PC-9 (cell line): Measurements from ENCODE around the gene PCDHGB5. TPM values are rescaled to one million over a fixed set of nuclear protein-coding genes. Genes with fewer than 3 reads are reported as not detected.

ENCODE experiments used
- BruUV-seq: library from RNA; stranded (reverse); fragments of 400-500 nt; replicated peaks from 2 replicates; lab custom pipeline; 2021; lab: Mats Ljungman, UMichigan
- CTCF ChIA-PET: fragments of 300-600 bp; sonication (Branson Sonifier 250); formaldehyde crosslinking; loops from one replicate; lab custom pipeline; 2022; ENCODE audit warnings: antibody characterized with exemption; lab: Charles Lee
- POLR2A ChIA-PET: fragments of 300-600 bp; sonication (Branson Sonifier 250); formaldehyde crosslinking; loops from one replicate; lab custom pipeline; 2022; ENCODE audit warnings: antibody characterized with exemption; ENCODE audit not compliant: unreplicated experiment; lab: Charles Lee
- DNase-seq, 2 experiments: peaks; one replicate each; pipeline versions ENCODE4 v3.0.0 to v3.0.0-alpha.2; 2015 to 2022; ENCODE audit warnings: mixed read lengths in 1 of 2
- H2AFZ ChIP-seq: fragments of 200-600 bp; sonication (generic); 2 replicates; pipeline ENCODE4 v1.8.1; 2017; ENCODE audit warnings: antibody characterized with exemption
- H3F3A ChIP-seq: fragments of 200-600 bp; sonication (generic); 2 replicates; pipeline ENCODE4 v1.8.1; 2017; ENCODE audit warnings: antibody characterized with exemption, mild to moderate bottlenecking, low read depth; ENCODE audit not compliant: insufficient read depth
- H3K27ac ChIP-seq: fragments of 200-600 bp; sonication (generic); 2 replicates; pipeline ENCODE4 v1.6.1; 2016; ENCODE audit warnings: mixed run types
- H3K27me3 ChIP-seq: fragments of 200-600 bp; sonication (generic); 2 replicates; pipeline ENCODE4 v1.6.1; 2016; ENCODE audit warnings: low read depth, mixed run types; ENCODE audit not compliant: insufficient read depth
- H3K36me3 ChIP-seq: fragments of 200-600 bp; sonication (generic); 2 replicates; pipeline ENCODE4 v1.6.1; 2016; ENCODE audit warnings: low read depth, mixed run types
- H3K4me1 ChIP-seq: fragments of 200-600 bp; sonication (generic); replicated peaks from 2 replicates; pipeline ENCODE4 v1.6.1; 2016; ENCODE audit warnings: mixed run types; ENCODE audit not compliant: insufficient read depth
- H3K4me2 ChIP-seq: fragments of 200-600 bp; sonication (generic); 2 replicates; pipeline ENCODE4 v1.6.1; 2017; ENCODE audit warnings: mixed run types
- H3K4me3 ChIP-seq: fragments of 200-600 bp; sonication (generic); 2 replicates; pipeline ENCODE4 v1.6.1; 2016; ENCODE audit warnings: mixed run types
- H3K79me2 ChIP-seq: fragments of 200-600 bp; sonication (generic); 2 replicates; pipeline ENCODE4 v1.6.1; 2017; ENCODE audit warnings: low read depth, mixed run types
- H3K9me2 ChIP-seq: fragments of 200-600 bp; sonication (generic); 2 replicates; pipeline ENCODE4 v1.8.1; 2017; ENCODE audit warnings: mild to moderate bottlenecking; ENCODE audit not compliant: insufficient read depth
- H3K9me3 ChIP-seq: fragments of 200-600 bp; sonication (generic); 2 replicates; pipeline ENCODE4 v1.8.1; 2016; ENCODE audit warnings: low read depth; ENCODE audit not compliant: insufficient read depth
- H4K20me1 ChIP-seq: fragments of 200-600 bp; sonication (generic); 2 replicates; pipeline ENCODE4 v1.8.1; 2017; ENCODE audit not compliant: insufficient read depth
- CTCF ChIP-seq: fragments of 200-600 bp; sonication (generic); conservative IDR thresholded peaks from 2 replicates; pipeline ENCODE4 v1.6.1; 2017; ENCODE audit warnings: mixed run types, antibody characterized with exemption, mild to moderate bottlenecking, moderate library complexity
- EZH2 ChIP-seq: fragments of 200-600 bp; sonication (generic); IDR thresholded peaks from 2 replicates; pipeline ENCODE4 v1.8.0; 2017; ENCODE audit warnings: antibody characterized with exemption, low read depth
- intact Hi-C: fragments of 100-400 bp; cut with micrococcal nuclease; formaldehyde crosslinking; loops from one replicate; pipeline ENCODE4 v1.10.0; 2022; ENCODE audit not compliant: unreplicated experiment
- total RNA-seq: library from RNA; stranded (reverse); gene quantifications from 2 replicates; pipeline ENCODE4 v1.2.3, GENCODE V29; 2021

The PCDHGB5 gene
- total RNA-seq, 1 experiment from 2014 or later = not detected

GRCh38 chr5:141420855-141421488 is 23.2 kb downstream of the PCDHGB5 start, which contains the start of gene PCDHGA11:
Gene PCDHGA11, plus strand, starts transcription at chr5:141421051. Its CDS starts 177 bp downstream, at chr5:141421228.
- DNase-seq = peak; percentile 38 to 60
- TF ChIP-seq CTCF (peak; percentile 81), EZH2 (no peak)
- Histone ChIP-seq H3K9me3 (no peaks in the 10 kb centered on the region), H3K4me2 (peak within 1 kb of the TSS; percentile 69), H3K4me1 (no peaks in the 10 kb centered on the region), H3K4me3 (peak within 1 kb of the TSS; percentile 50), H3K27ac (no peak within 1 kb of the TSS), H3K36me3 (no peaks in the 10 kb centered on the region), H3K9me2 (no peaks in the 10 kb centered on the region), H3K79me2 (no peaks in the 10 kb centered on the region), H2AFZ (peak within 1 kb of the TSS; percentile 63; the same call in 1 of the 2 replicates), H3K27me3 (peaks cover 25% of the 10 kb centered on the region; the same call in 1 of the 2 replicates), H4K20me1 (no peaks in the 10 kb centered on the region), H3F3A (no peaks in the 10 kb centered on the region)
- BruUV-seq = no TSS peak
- POLR2A ChIA-PET = interaction anchor here (0.7 kb wide), 1 partner anchor 143 kb away, joined by 7 read pairs; no protein-coding TSS in a partner anchor
- intact Hi-C loops = loop anchor here (1.0 kb wide), 1 partner anchor 103 kb away; no protein-coding TSS in a partner anchor
- CTCF ChIA-PET = interaction anchor here (0.6 to 1.8 kb wide), 9 partner anchors 63 to 832 kb away, joined by 3 to 12 read pairs (median 6); no protein-coding TSS in a partner anchor

DNA sequence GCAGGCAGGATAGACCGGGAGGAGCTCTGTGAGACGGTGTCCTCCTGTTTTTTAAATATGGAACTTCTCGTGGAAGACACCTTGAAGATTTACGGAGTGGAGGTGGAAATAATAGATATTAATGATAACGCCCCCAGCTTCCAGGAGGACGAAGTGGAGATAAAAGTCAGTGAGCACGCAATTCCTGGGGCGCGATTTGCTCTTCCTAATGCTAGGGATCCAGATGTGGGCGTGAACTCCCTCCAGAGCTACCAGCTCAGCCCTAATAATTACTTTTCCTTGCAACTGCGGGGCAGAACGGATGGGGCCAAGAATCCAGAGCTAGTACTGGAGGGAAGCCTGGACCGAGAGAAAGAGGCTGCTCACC is 23.7 kb downstream of the PCDHGB5 start:
- TF ChIP-seq EZH2 (no peak), CTCF (no peak)
- H3K4me2 ChIP-seq = peak overlapping the region; percentile 69
- POLR2A ChIA-PET = interaction anchor here (0.7 kb wide), 1 partner anchor 142 kb away, joined by 7 read pairs; no protein-coding TSS in a partner anchor

GRCh38 chr5:141422742-141423291 is 25.1 kb downstream of the PCDHGB5 start:
- H3K79me2 ChIP-seq = no peaks in the 10 kb centered on the region
- no peaks in the 10 kb centered on the region for H3K9me3 ChIP-seq
- H3K36me3 ChIP-seq = no peaks in the 10 kb centered on the region
- H4K20me1 ChIP-seq = no peaks in the 10 kb centered on the region
- no TSS peak for BruUV-seq
- no peak for DNase-seq
- H3K4me1 ChIP-seq = no peaks in the 10 kb centered on the region
- no peak overlapping the region for H3K4me2 ChIP-seq
- H3K4me3 ChIP-seq = no peak overlapping the region
- CTCF ChIA-PET = no interaction called here
- peaks cover 38% of the 10 kb centered on the region for H3K27me3 ChIP-seq
- POLR2A ChIA-PET = no interaction called here
- no peak overlapping the region for H3K27ac ChIP-seq
- no peaks in the 10 kb centered on the region for H3F3A ChIP-seq
- H3K9me2 ChIP-seq = no peaks in the 10 kb centered on the region
- intact Hi-C loops = no loop called here
- TF ChIP-seq EZH2 (no peak), CTCF (no peak)
- H2AFZ ChIP-seq = no peak overlapping the region

More for the DNA sequence above, 23.7 kb downstream of the PCDHGB5 start:
- H2AFZ ChIP-seq = peak overlapping the region; percentile 63; the same call in 1 of the 2 replicates
- H3K79me2 ChIP-seq = no peaks in the 10 kb centered on the region
- H3K9me3 ChIP-seq = no peaks in the 10 kb centered on the region
- H4K20me1 ChIP-seq = no peaks in the 10 kb centered on the region
- BruUV-seq = no TSS peak
- intact Hi-C loops = no loop called here
- no peaks in the 10 kb centered on the region for H3K36me3 ChIP-seq
- DNase-seq = no peak
- peak overlapping the region; percentile 50 for H3K4me3 ChIP-seq
- CTCF ChIA-PET = interaction anchor here (1.2 to 1.8 kb wide), 5 partner anchors 99 to 832 kb away, joined by 4 to 8 read pairs (median 7); no protein-coding TSS in a partner anchor
- H3K9me2 ChIP-seq = no peaks in the 10 kb centered on the region
- no peak overlapping the region for H3K27ac ChIP-seq
- H3K27me3 ChIP-seq = peaks cover 30% of the 10 kb centered on the region
- H3F3A ChIP-seq = no peaks in the 10 kb centered on the region
- no peaks in the 10 kb centered on the region for H3K4me1 ChIP-seq
